ENCODE results near the gene KLHL18.
A peak's percentile ranks its signal among the peaks of the same experiment; 100 is the strongest.
"Not testable (repeated sequence)": the region's sequence is repeated elsewhere in the genome, so short reads cannot be mapped to it uniquely, and the experiment has no call there.

The KLHL18 gene

GRCh38 chr3:47276558-47276957 lies 6.2 kb upstream of the KLHL18 start:
- DNase-seq, result no peak

DNA sequence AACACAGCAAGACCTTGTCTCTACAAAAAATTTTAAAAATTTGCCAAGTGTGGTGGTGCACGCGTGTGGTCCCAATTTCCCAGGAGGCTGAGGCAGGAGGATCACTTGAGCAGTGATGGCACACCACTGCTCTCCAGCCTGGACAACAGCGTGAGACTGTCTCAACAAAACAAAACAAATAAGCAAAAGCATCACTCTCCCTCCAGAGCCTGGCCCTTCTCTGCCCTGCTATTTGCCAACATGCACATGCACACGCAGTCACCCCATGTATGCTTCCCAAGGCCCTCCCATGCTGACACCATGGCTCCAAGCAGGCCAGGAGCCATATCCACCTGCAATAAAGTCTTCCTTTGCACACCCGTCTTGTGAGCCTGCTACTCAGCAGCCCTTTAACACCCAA lies 2.2 kb upstream of the KLHL18 start:
- DNase-seq, result no peak

GRCh38 chr3:47283193-47283537 lies 421 bp downstream of the KLHL18 start:
- peak; percentile 44 for DNase-seq

DNA sequence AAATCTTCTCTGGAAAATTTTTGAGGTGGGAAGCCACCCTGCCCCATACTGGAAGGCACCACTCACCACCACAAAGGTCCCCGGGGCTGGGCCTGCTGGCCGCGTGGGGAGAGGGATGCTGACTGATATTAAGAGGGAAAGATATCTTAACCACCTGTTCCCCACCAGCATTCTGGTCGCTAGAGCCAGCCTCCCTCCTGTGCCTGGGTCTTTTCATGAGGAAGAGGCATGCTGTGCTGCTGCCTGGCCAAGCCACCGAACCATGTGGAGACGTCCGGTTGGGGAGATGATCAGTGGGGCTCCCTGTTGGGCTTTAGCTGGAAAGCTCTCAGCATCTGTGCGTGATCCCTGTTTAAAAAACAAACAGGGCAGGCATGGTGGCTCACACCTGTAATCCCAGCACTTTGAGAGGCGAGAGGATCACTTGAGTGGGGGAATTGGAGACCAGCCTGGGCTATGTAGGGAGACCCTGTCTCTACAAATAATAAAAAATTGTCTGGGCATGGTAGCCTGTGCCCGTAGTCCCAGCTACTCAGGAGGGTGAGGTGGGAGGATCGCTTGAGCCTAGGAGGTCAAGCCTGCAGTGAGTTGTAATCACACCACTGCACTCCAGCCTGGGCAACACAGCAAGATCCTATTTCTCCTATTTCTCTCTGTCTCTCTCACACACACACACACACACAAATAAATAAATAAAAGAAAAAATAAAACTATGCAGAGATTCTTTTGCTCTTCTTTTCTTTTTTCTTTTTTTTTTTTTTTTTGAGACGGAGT lies 1.0 kb downstream of the KLHL18 start:
- peak; percentile 66 for DNase-seq

DNA sequence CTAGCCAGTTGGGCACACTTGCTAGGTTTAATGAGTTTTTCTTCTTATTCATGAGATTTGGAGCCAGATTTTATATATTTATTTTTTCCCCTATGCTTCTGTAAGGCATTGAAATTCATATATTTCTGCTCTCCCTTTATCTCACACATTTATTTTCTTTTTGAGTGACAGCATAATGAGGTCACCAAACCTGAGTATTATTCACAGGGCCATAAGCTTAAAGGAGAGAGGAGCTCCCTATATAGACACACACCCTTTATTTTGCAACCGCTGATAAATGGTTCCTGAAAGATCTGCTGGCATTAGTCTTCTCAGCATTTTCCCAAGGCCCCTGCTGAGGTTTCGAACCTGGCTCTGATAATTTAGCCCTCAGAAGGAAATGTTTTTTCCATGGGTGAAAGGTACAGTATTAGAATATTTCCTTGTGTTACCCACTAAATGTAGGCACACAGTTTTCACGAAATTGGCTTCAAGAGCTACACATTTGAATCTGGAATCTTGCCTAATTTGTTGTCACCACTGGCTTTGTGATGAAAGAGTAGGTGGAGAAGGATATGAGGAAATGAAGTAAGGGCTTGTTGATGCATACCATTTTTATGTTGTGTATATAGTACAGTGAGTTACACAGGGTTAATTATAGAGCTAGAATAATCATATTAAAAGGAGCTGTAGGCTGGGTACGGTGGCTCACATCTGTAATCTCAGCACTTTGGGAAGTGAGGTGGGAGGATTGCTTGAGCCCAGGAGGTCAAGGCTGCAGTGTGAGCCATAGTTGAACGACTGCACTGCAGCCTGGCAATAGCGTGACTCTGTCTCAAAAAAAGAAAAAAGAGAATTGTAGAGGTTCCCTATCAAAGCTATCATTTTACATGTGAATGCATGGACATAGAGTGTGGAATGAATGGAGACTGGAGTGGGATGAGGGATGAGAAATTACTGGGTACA lies 6.5 kb downstream of the KLHL18 start:
- DNase-seq, result no peak

GRCh38 chr3:47291158-47291753 lies 8.5 kb downstream of the KLHL18 start:
- no peak for DNase-seq

- not testable (repeated sequence) for DNase-seq
These were observed 9.1 kb downstream of the KLHL18 start for GRCh38 chr3:47291754-47292420.

GRCh38 chr3:47293822-47294221 lies 11.1 kb downstream of the KLHL18 start:
- DNase-seq, result no peak

DNA sequence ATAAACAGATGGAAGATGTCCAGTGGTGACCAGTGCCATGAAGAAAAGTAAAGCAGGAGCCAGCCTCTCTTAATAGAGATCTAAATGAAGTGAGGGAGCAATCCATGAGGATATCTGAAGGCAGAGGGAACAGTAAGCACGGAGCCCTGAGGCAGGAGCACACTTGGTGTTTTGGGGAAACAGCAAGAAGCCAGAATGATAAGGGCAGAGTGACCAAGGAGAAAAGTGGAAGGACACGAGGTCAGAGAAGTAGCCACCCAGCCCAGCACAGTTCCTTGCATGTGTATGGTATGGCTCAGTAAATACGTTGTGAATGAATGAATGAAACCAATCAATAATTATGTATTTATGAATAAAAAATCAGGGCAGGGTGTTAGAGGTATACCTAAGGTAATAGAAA lies 11.6 kb downstream of the KLHL18 start:
- no peak for DNase-seq

DNA sequence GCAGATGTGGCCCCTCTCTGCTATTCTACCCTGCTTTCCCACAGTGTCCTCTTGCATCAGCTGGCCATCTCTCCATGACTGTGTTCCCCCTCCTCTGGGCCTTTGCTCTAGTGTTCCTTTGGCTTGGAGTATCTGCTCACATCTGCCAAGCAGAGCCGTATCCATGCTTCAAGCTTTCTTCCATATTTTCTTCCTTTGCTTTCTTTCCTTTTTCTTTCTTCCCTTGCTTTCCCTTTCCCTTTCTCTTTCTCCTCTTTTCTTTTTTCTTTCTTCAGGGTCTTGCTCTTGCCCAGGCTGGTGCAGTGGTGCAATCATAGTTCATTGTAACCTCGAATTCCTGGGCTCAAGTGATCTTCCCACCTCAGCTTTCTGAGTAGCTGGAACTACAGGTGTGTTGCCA lies 12.6 kb downstream of the KLHL18 start:
- no peak for DNase-seq

DNA sequence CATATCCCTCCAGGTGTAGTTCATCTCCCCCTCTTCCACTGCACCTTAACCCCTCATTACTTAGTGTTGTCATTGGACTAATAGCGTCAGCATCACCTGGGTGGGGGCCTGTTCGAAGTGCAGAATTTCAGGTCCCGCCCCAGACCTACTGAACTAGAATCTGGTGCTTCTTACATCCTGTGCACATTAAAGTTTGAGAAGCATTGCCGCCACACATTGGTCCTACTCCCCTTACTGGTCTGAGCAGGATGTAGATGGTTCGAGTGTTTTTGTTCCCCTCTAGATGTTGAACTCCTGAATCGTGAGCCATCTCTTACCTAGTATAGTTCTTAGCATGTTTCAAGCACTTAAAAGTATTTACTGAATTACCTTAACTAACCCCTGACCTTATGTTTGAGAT lies 13.2 kb downstream of the KLHL18 start:
- DNase-seq, result no peak

GRCh38 chr3:47296562-47297302 lies 14.0 kb downstream of the KLHL18 start:
- no peak for DNase-seq

- DNase-seq, result no peak
These were observed 15.7 kb downstream of the KLHL18 start for GRCh38 chr3:47298439-47298838.

- DNase-seq, result no peak
These were observed 16.9 kb downstream of the KLHL18 start for GRCh38 chr3:47299381-47300318.

GRCh38 chr3:47301456-47301855 lies 18.7 kb downstream of the KLHL18 start:
- DNase-seq, result no peak

GRCh38 chr3:47306022-47306421 lies 23.3 kb downstream of the KLHL18 start:
- DNase-seq, result no peak

DNA sequence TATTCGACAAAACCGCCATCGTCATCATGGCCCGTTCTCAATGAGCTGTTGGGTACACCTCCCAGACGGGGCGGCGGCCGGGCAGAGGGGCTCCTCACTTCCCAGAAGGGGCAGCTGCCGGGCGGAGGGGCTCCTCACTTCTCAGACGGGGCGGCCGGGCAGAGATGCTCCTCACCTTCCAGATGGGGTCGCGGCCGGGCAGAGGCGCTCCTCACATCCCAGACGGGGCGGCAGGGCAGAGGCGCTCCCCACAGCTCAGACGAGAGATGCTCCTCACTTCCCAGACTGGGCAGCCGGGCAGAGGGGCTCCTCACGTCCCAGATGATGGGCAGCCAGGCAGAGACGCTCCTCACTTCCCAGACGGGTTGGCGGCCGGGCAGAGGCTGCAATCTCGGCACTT lies 26.5 kb downstream of the KLHL18 start:
- DNase-seq, result not testable (repeated sequence)

DNA sequence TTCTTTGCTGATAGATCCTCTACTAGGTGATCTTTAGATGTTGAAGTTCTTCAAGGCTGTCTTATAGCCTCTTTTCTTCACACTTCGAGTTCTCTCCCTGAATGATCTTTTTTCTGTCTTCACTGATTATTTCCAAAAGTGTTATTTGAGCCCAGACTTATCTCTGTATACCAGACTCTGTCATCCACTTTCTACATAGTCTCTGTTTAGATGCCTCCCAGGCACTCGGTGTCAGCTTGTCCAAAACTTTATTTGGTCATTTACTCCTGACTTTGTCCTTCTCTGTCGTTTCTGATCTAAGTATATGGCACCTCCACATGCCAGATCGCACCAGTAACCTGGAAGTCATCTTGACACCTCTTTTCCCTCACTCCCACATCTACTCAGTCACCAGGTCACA lies 27.6 kb downstream of the KLHL18 start:
- no peak for DNase-seq

GRCh38 chr3:47313341-47314055 lies 30.8 kb downstream of the KLHL18 start:
- no peak for DNase-seq

DNA sequence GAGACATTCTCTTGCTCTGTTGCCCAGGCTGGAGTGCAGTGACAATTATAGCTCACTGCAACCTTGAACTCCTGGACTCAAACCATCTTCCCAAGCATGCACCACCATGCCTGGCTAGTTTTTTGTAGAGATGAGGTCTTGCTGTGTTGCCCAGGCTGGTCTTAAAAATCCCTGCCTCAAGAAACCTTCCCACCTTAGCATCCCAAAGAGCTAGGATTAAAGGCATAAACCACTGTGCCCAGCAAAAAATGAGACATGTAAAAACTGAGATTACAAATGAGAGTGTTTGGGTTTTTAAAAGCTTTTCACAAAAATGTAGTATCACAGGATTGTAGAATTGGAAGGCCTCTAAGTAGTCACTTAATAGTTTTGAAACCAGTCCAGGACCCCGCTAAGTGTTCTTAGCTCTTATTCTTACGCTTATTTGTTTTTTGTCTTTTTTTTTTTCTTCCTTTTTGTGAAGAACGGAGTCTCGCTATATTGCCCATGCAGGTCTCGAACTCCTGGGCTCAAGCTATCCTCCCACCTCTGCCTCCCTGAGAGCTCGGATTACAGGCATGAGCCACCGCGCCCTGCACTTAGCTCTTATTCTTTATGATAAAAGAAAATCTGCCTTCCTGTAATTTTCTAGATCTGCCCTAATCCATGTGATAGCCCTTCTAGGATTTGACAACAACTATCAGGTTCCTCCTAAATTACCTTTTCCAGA lies 31.5 kb downstream of the KLHL18 start:
- DNase-seq, result no peak
